HG03565 (cell line): ENCODE measurements around the gene S100A7A.
"Not testable (repeated sequence)": the region's sequence is repeated elsewhere in the genome, so short reads cannot be mapped to it uniquely, and the experiment has no call there.

Experiments used
- ATAC-seq: cut with Tn5 transposase; IDR thresholded peaks from one replicate; pipeline ENCODE4 v1.9.1; 2021; ENCODE audit warnings: mild to moderate bottlenecking, moderate library complexity; ENCODE audit not compliant: unreplicated experiment

The S100A7A gene

GRCh38 chr1:153448851-153449250, 32.5 kb downstream of the S100A7A start:
- ATAC-seq: not testable (repeated sequence)

GRCh38 chr1:153456396-153456795, 40.1 kb downstream of the S100A7A start:
- ATAC-seq: no peak

GRCh38 chr1:153459655-153460054, 43.3 kb downstream of the S100A7A start:
- no peak for ATAC-seq

- no peak for ATAC-seq
Observed at GRCh38 chr1:153460551-153460950, 44.2 kb downstream of the S100A7A start, which contains the start of gene S100A7. TSS of gene S100A7 (minus strand) at chr1:153460651. CDS start at chr1:153459013, 1,638 bp downstream.

- ATAC-seq: not testable (repeated sequence)
Observed at GRCh38 chr1:153462741-153463140, 46.4 kb downstream of the S100A7A start.

GRCh38 chr1:153465811-153466636, 49.7 kb downstream of the S100A7A start:
- no peak for ATAC-seq

GRCh38 chr1:153466908-153467307, 50.6 kb downstream of the S100A7A start:
- no peak for ATAC-seq

- ATAC-seq: no peak
Observed at GRCh38 chr1:153470707-153471106, 54.4 kb downstream of the S100A7A start.
